GM23248 (cell line): ENCODE measurements around the gene CPHXL2.

Experiments used
- EZH2 ChIP-seq: fragments of 200-600 bp; sonication (generic); IDR thresholded peaks from 2 replicates; pipeline ENCODE4 v1.6.1; 2018; ENCODE audit warnings: antibody characterized with exemption, mild to moderate bottlenecking; ENCODE audit not compliant: insufficient read depth, poor library complexity, severe bottlenecking
- EZH2phosphoT487 ChIP-seq: fragments of 200-600 bp; sonication (generic); IDR thresholded peaks from 2 replicates; pipeline ENCODE4 v1.6.1; 2018; ENCODE audit warnings: antibody characterized with exemption, moderate library complexity, mild to moderate bottlenecking, low read depth; ENCODE audit not compliant: insufficient read depth

DNA sequence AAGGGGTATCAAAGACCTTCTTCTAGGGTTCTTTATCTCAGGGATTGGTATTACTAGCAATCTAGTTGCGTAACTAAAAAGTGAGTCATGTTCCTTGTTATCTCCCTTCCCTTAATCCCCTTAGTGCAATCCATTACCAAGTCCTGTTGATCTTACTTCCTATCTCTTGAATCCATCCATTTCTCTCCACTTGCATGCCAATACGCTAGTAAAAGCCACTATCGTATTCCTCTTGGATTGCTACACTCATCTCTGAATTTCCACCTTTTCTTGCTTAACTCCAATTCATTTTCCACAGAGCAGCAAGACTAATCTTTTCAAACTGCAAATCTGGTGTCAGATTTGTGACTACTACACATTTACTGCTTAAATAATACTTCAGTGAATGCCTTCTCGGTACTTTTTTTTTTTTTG, 51.9 kb downstream of the CPHXL2 start:
- TF ChIP-seq EZH2phosphoT487 (no peak), EZH2 (no peak)
